Measurements from ENCODE around the gene USP35. TPM values are rescaled to one million over a fixed set of nuclear protein-coding genes. Genes with fewer than 3 reads are reported as not detected.
A peak's percentile ranks its signal among the peaks of the same experiment; 100 is the strongest.

Gene USP35
- total RNA-seq, 2 donors from 2014 or later: 8.6 to 11.2 TPM

GRCh38 chr11:78149646-78150045, 39.1 kb upstream of the USP35 start:
- no peak overlapping the region for H3K27ac ChIP-seq (ENCODE audit: low read depth, low read length)
- H3K27ac Mint-ChIP-seq: no peak overlapping the region
- no peaks in the 10 kb centered on the region for H3K9me3 Mint-ChIP-seq
- H3K4me1 Mint-ChIP-seq: no peaks in the 10 kb centered on the region
- DNase-seq: no peak
- no peaks in the 10 kb centered on the region for H3K9me3 ChIP-seq (ENCODE audit: control insufficient read depth, low read length)
- H3K4me3 Mint-ChIP-seq: no peak overlapping the region
- no peaks in the 10 kb centered on the region for H3K4me1 ChIP-seq (ENCODE audit: control insufficient read depth, insufficient read depth, low read length)
- H3K36me3 Mint-ChIP-seq (ENCODE audit: low read depth): peaks cover 5% of the 10 kb centered on the region
- TF ChIP-seq, protein P1, sequence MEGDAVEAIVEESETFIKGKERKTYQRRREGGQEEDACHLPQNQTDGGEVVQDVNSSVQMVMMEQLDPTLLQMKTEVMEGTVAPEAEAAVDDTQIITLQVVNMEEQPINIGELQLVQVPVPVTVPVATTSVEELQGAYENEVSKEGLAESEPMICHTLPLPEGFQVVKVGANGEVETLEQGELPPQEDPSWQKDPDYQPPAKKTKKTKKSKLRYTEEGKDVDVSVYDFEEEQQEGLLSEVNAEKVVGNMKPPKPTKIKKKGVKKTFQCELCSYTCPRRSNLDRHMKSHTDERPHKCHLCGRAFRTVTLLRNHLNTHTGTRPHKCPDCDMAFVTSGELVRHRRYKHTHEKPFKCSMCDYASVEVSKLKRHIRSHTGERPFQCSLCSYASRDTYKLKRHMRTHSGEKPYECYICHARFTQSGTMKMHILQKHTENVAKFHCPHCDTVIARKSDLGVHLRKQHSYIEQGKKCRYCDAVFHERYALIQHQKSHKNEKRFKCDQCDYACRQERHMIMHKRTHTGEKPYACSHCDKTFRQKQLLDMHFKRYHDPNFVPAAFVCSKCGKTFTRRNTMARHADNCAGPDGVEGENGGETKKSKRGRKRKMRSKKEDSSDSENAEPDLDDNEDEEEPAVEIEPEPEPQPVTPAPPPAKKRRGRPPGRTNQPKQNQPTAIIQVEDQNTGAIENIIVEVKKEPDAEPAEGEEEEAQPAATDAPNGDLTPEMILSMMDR (conservative IDR thresholded peaks at IDR 0.05): peak; percentile 24
- 67 to 100% methylated on average over 1 of the region's 1 CpG for WGBS, 2 experiments (ENCODE audit: insufficient coverage in 1 of 2, insufficient read length in 1 of 2)
- H3K4me3 ChIP-seq (ENCODE audit: low read length): no peak overlapping the region
- no peaks in the 10 kb centered on the region for H3K27me3 ChIP-seq (ENCODE audit: control insufficient read depth, insufficient read depth, low read length, poor library complexity, severe bottlenecking)
- no peaks in the 10 kb centered on the region for H3K27me3 Mint-ChIP-seq (ENCODE audit: insufficient read depth)
- no peak overlapping the region for H3K9ac ChIP-seq (ENCODE audit: extremely low read depth, low read length, poor library complexity, severe bottlenecking)
- no peaks in the 10 kb centered on the region for H3K36me3 ChIP-seq (ENCODE audit: control insufficient read depth, insufficient read depth, low read length)

DNA sequence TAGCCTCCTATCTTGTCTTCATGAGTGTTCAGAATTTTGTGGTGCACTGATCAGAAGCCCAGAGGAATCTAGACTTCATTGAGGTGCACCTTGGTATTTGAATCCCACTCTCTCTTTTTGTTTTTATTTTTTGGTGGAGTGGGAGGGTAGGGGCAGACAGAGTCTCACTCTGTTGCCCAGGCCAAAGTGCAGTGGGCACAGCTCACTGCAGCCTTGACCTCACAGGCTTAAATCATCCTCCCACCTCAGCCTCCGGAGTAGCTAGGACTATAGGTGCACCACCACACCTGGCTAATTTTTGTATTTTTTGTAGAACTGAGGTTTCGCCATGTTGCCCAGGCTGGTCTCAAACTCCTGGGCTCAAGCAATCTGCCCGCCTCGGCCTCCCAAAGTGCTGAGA, 38.4 kb upstream of the USP35 start:
- Histone ChIP-seq H3K27ac (ENCODE audit: low read depth, low read length) (no peak overlapping the region), H3K36me3 (ENCODE audit: control insufficient read depth, insufficient read depth, low read length) (no peaks in the 10 kb centered on the region), H3K4me1 (ENCODE audit: control insufficient read depth, insufficient read depth, low read length) (no peaks in the 10 kb centered on the region), H3K4me3 (ENCODE audit: low read length) (no peak overlapping the region), H3K9ac (ENCODE audit: extremely low read depth, low read length, poor library complexity, severe bottlenecking) (no peak overlapping the region), H3K27me3 (ENCODE audit: control insufficient read depth, insufficient read depth, low read length, poor library complexity, severe bottlenecking) (no peaks in the 10 kb centered on the region), H3K9me3 (ENCODE audit: control insufficient read depth, low read length) (no peaks in the 10 kb centered on the region)
- H3K27ac Mint-ChIP-seq: no peak overlapping the region
- no peak overlapping the region for H3K4me3 Mint-ChIP-seq
- H3K9me3 Mint-ChIP-seq: no peaks in the 10 kb centered on the region
- TF ChIP-seq, protein P1 (conservative IDR thresholded peaks at IDR 0.05): no peak
- no peaks in the 10 kb centered on the region for H3K27me3 Mint-ChIP-seq (ENCODE audit: insufficient read depth)
- H3K4me1 Mint-ChIP-seq: no peaks in the 10 kb centered on the region
- peaks cover 5% of the 10 kb centered on the region for H3K36me3 Mint-ChIP-seq (ENCODE audit: low read depth)
- WGBS, 2 experiments (ENCODE audit: insufficient coverage in 1 of 2, insufficient read length in 1 of 2): 82 to 92% methylated on average over 3 to 4 of the region's 4 CpGs
- no peak for DNase-seq

- H3K27me3 Mint-ChIP-seq (ENCODE audit: insufficient read depth): no peaks in the 10 kb centered on the region
- no peaks in the 10 kb centered on the region for H3K4me1 ChIP-seq (ENCODE audit: control insufficient read depth, insufficient read depth, low read length)
- no peak overlapping the region for H3K4me3 ChIP-seq (ENCODE audit: low read length)
- no peaks in the 10 kb centered on the region for H3K4me1 Mint-ChIP-seq
- H3K27ac ChIP-seq (ENCODE audit: low read depth, low read length): no peak overlapping the region
- H3K9ac ChIP-seq (ENCODE audit: extremely low read depth, low read length, poor library complexity, severe bottlenecking): no peak overlapping the region
- TF ChIP-seq, protein P1 (conservative IDR thresholded peaks at IDR 0.05): no peak
- no peak overlapping the region for H3K27ac Mint-ChIP-seq
- H3K27me3 ChIP-seq (ENCODE audit: control insufficient read depth, insufficient read depth, low read length, poor library complexity, severe bottlenecking): no peaks in the 10 kb centered on the region
- no peaks in the 10 kb centered on the region for H3K9me3 Mint-ChIP-seq
- H3K36me3 Mint-ChIP-seq (ENCODE audit: low read depth): peaks cover 5% of the 10 kb centered on the region
- no peaks in the 10 kb centered on the region for H3K9me3 ChIP-seq (ENCODE audit: control insufficient read depth, low read length)
- no peak for DNase-seq
- no peaks in the 10 kb centered on the region for H3K36me3 ChIP-seq (ENCODE audit: control insufficient read depth, insufficient read depth, low read length)
- no peak overlapping the region for H3K4me3 Mint-ChIP-seq
Observed at GRCh38 chr11:78150754-78151153, 38.0 kb upstream of the USP35 start.
